ENCODE data around the gene MDFI. TPM values are rescaled to one million over a fixed set of nuclear protein-coding genes. Genes with fewer than 3 reads are reported as not detected.

Gene MDFI
- total and polyA plus RNA-seq, 2 experiments from 2014 or later = 2.8 to 51.4 TPM

GRCh38 chr6:41672816-41673703, 34.8 kb downstream of the MDFI start (continued):
- TF ChIP-seq CTCF (conservative IDR thresholded peaks at IDR 0.05; ENCODE audit: low read depth in 2 of 2) = no peak
- TF ChIP-seq, protein P1, sequence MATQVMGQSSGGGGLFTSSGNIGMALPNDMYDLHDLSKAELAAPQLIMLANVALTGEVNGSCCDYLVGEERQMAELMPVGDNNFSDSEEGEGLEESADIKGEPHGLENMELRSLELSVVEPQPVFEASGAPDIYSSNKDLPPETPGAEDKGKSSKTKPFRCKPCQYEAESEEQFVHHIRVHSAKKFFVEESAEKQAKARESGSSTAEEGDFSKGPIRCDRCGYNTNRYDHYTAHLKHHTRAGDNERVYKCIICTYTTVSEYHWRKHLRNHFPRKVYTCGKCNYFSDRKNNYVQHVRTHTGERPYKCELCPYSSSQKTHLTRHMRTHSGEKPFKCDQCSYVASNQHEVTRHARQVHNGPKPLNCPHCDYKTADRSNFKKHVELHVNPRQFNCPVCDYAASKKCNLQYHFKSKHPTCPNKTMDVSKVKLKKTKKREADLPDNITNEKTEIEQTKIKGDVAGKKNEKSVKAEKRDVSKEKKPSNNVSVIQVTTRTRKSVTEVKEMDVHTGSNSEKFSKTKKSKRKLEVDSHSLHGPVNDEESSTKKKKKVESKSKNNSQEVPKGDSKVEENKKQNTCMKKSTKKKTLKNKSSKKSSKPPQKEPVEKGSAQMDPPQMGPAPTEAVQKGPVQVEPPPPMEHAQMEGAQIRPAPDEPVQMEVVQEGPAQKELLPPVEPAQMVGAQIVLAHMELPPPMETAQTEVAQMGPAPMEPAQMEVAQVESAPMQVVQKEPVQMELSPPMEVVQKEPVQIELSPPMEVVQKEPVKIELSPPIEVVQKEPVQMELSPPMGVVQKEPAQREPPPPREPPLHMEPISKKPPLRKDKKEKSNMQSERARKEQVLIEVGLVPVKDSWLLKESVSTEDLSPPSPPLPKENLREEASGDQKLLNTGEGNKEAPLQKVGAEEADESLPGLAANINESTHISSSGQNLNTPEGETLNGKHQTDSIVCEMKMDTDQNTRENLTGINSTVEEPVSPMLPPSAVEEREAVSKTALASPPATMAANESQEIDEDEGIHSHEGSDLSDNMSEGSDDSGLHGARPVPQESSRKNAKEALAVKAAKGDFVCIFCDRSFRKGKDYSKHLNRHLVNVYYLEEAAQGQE (IDR thresholded peaks at IDR 0.05; ENCODE audit: unreplicated experiment) = no peak
- TF ChIP-seq POLR2AphosphoS5 (IDR thresholded peaks at IDR 0.05; ENCODE audit: low read depth) = no peak
- TF ChIP-seq EZH2phosphoT487 (IDR thresholded peaks at IDR 0.05; ENCODE audit: unreplicated experiment) = no peak
- no peak for TF ChIP-seq ETS1 (IDR thresholded peaks at IDR 0.05)

- H3K4me3 Mint-ChIP-seq = no peak overlapping the region
These were observed 35.4 kb downstream of the MDFI start for GRCh38 chr6:41673704-41674000.

More at GRCh38 chr6:41673704-41674000, 35.4 kb downstream of the MDFI start:
- Histone ChIP-seq H3F3A (replicated peaks; ENCODE audit: low read depth) (no peaks in the 10 kb centered on the region), H3K36me3 (ENCODE audit: insufficient read depth) (no peaks in the 10 kb centered on the region), H3K9me2 (ENCODE audit: insufficient read depth) (no peaks in the 10 kb centered on the region), H3K4me2 (no peak overlapping the region), H3K27ac (ENCODE audit: low read depth) (no peak overlapping the region), H2AFZ (peak overlapping the region; percentile 83; the same call in 1 of the 2 replicates), H3K4me1 (ENCODE audit: insufficient read depth) (peaks cover 15% of the 10 kb centered on the region; the same call in 1 of the 2 replicates), H3K4me3 (no peak overlapping the region), H4K20me1 (replicated peaks; ENCODE audit: insufficient read depth) (no peaks in the 10 kb centered on the region), H3K79me2 (replicated peaks; ENCODE audit: insufficient read depth) (no peaks in the 10 kb centered on the region), H3K27me3 (ENCODE audit: insufficient read depth) (no peaks in the 10 kb centered on the region)
- DNase-seq (ENCODE audit: low spot score) (no peak), ATAC-seq (peak; percentile 20; the same call in 2 of the 3 replicates)
- Mint-ChIP-seq H3K4me1 (peaks cover 29% of the 10 kb centered on the region; the same call in 2 of the 3 replicates), H3K27ac (no peak overlapping the region), H3K27me3 (ENCODE audit: insufficient read depth, low read depth, poor library complexity) (peaks cover 18% of the 10 kb centered on the region), H3K9me3 (peaks cover 3% of the 10 kb centered on the region; the same call in 1 of the 3 replicates), H3K36me3 (ENCODE audit: low read depth) (no peaks in the 10 kb centered on the region)
- TF ChIP-seq, protein P2, sequence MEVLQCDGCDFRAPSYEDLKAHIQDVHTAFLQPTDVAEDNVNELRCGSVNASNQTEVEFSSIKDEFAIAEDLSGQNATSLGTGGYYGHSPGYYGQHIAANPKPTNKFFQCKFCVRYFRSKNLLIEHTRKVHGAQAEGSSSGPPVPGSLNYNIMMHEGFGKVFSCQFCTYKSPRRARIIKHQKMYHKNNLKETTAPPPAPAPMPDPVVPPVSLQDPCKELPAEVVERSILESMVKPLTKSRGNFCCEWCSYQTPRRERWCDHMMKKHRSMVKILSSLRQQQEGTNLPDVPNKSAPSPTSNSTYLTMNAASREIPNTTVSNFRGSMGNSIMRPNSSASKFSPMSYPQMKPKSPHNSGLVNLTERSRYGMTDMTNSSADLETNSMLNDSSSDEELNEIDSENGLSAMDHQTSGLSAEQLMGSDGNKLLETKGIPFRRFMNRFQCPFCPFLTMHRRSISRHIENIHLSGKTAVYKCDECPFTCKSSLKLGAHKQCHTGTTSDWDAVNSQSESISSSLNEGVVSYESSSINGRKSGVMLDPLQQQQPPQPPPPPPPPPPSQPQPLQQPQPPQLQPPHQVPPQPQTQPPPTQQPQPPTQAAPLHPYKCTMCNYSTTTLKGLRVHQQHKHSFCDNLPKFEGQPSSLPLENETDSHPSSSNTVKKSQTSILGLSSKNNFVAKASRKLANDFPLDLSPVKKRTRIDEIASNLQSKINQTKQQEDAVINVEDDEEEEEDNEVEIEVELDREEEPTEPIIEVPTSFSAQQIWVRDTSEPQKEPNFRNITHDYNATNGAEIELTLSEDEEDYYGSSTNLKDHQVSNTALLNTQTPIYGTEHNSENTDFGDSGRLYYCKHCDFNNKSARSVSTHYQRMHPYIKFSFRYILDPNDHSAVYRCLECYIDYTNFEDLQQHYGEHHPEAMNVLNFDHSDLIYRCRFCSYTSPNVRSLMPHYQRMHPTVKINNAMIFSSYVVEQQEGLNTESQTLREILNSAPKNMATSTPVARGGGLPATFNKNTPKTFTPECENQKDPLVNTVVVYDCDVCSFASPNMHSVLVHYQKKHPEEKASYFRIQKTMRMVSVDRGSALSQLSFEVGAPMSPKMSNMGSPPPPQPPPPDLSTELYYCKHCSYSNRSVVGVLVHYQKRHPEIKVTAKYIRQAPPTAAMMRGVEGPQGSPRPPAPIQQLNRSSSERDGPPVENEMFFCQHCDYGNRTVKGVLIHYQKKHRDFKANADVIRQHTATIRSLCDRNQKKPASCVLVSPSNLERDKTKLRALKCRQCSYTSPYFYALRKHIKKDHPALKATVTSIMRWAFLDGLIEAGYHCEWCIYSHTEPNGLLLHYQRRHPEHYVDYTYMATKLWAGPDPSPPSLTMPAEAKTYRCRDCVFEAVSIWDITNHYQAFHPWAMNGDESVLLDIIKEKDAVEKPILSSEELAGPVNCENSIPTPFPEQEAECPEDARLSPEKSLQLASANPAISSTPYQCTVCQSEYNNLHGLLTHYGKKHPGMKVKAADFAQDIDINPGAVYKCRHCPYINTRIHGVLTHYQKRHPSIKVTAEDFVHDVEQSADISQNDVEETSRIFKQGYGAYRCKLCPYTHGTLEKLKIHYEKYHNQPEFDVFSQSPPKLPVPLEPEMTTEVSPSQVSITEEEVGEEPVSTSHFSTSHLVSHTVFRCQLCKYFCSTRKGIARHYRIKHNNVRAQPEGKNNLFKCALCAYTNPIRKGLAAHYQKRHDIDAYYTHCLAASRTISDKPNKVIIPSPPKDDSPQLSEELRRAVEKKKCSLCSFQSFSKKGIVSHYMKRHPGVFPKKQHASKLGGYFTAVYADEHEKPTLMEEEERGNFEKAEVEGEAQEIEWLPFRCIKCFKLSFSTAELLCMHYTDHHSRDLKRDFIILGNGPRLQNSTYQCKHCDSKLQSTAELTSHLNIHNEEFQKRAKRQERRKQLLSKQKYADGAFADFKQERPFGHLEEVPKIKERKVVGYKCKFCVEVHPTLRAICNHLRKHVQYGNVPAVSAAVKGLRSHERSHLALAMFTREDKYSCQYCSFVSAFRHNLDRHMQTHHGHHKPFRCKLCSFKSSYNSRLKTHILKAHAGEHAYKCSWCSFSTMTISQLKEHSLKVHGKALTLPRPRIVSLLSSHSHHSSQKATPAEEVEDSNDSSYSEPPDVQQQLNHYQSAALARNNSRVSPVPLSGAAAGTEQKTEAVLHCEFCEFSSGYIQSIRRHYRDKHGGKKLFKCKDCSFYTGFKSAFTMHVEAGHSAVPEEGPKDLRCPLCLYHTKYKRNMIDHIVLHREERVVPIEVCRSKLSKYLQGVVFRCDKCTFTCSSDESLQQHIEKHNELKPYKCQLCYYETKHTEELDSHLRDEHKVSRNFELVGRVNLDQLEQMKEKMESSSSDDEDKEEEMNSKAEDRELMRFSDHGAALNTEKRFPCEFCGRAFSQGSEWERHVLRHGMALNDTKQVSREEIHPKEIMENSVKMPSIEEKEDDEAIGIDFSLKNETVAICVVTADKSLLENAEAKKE (CRISPR knock-in tag; IDR thresholded peaks at IDR 0.05) = no peak
